IMR-90 (cell line): Measurements from ENCODE around the gene GNG8. TPM values are rescaled to one million over a fixed set of nuclear protein-coding genes. Genes with fewer than 3 reads are reported as not detected.

Source experiments
- ATAC-seq: fragments of 200-7000 bp; cut with Tn5 transposase; 2 replicates; pipeline ENCODE4 v1.9.1; 2020; ENCODE audit warnings: low read depth, mild to moderate bottlenecking, moderate library complexity
- BruUV-seq: library from RNA; stranded (reverse); fragments of 400-500 nt; replicated peaks from 2 replicates; lab custom pipeline; 2021; lab: Mats Ljungman, UMichigan
- CTCF ChIA-PET: fragments of 300-600 bp; formaldehyde crosslinking; extraction: SDS; loops from one replicate; lab custom pipeline; 2021; ENCODE audit warnings: antibody characterized with exemption; lab: Yijun Ruan, JAX
- POLR2A ChIA-PET: fragments of 300-600 bp; sonication (Branson Sonifier 250); formaldehyde crosslinking; loops from one replicate; lab custom pipeline; 2022; ENCODE audit warnings: antibody characterized with exemption; ENCODE audit not compliant: unreplicated experiment; lab: Charles Lee
- DNase-seq: peaks from one replicate; pipeline ENCODE4 v3.0.0; 2013
- H2AFZ ChIP-seq: replicated peaks from 2 replicates; pipeline ENCODE3; 2013; ENCODE audit warnings: low read length, mild to moderate bottlenecking; ENCODE audit not compliant: poor library complexity
- H2AK5ac ChIP-seq: 2 replicates; pipeline ENCODE4 v1.6.1; 2013; ENCODE audit warnings: low read depth, low read length, inconsistent platforms
- H2AK9ac ChIP-seq: replicated peaks from 2 replicates; pipeline ENCODE3; 2013; ENCODE audit warnings: mild to moderate bottlenecking, low read depth, low read length, moderate library complexity; ENCODE audit not compliant: poor library complexity
- H2BK120ac ChIP-seq: 2 replicates; pipeline ENCODE4 v1.6.1; 2013; ENCODE audit warnings: low read depth, low read length, inconsistent platforms
- H2BK15ac ChIP-seq: 3 replicates; pipeline ENCODE4 v1.6.1; 2013; ENCODE audit warnings: low read depth, low read length, inconsistent platforms
- H2BK20ac ChIP-seq: 2 replicates; pipeline ENCODE4 v1.6.1; 2013; ENCODE audit warnings: low read depth, mild to moderate bottlenecking, inconsistent platforms, low read length, moderate library complexity
- H2BK5ac ChIP-seq: 2 replicates; pipeline ENCODE4 v1.6.1; 2013; ENCODE audit warnings: mild to moderate bottlenecking, low read depth, low read length, inconsistent platforms; ENCODE audit not compliant: poor library complexity, severe bottlenecking
- H3K14ac ChIP-seq: replicated peaks from 2 replicates; pipeline ENCODE4 v1.6.1; 2013; ENCODE audit warnings: low read depth, low read length, inconsistent platforms
- H3K18ac ChIP-seq: 2 replicates; pipeline ENCODE4 v1.6.1; 2013; ENCODE audit warnings: low read depth, low read length, control low read depth
- H3K23ac ChIP-seq: 2 replicates; pipeline ENCODE4 v1.6.1; 2013; ENCODE audit warnings: low read depth, low read length, inconsistent platforms
- H3K27ac ChIP-seq: 2 replicates; pipeline ENCODE4 v1.5.1; 2013; ENCODE audit warnings: mild to moderate bottlenecking, control low read depth, low read length; ENCODE audit not compliant: insufficient read depth
- H3K27me3 ChIP-seq: 2 replicates; pipeline ENCODE4 v1.6.1; 2013; ENCODE audit warnings: low read length; ENCODE audit not compliant: control insufficient read depth, insufficient read depth
- H3K36me3 ChIP-seq: 2 replicates; pipeline ENCODE4 v1.6.1; 2013; ENCODE audit warnings: low read length, mixed read lengths; ENCODE audit not compliant: control insufficient read depth, insufficient read depth
- H3K4ac ChIP-seq: 2 replicates; pipeline ENCODE4 v1.6.1; 2013; ENCODE audit warnings: low read depth, low read length, inconsistent platforms
- H3K4me1 ChIP-seq: 2 replicates; pipeline ENCODE4 v1.6.1; 2013; ENCODE audit warnings: low read length, mixed read lengths; ENCODE audit not compliant: control insufficient read depth, insufficient read depth
- H3K4me2 ChIP-seq: 2 replicates; pipeline ENCODE4 v1.6.1; 2013; ENCODE audit warnings: low read depth, mild to moderate bottlenecking, control low read depth, low read length, moderate library complexity
- H3K4me3 ChIP-seq: 2 replicates; pipeline ENCODE4 v1.5.1; 2013; ENCODE audit warnings: low read depth, mild to moderate bottlenecking, control low read depth, low read length, moderate library complexity; ENCODE audit not compliant: insufficient read depth
- H3K56ac ChIP-seq: 2 replicates; pipeline ENCODE4 v1.6.1; 2013; ENCODE audit warnings: low read length, inconsistent platforms; ENCODE audit not compliant: insufficient read depth; ENCODE audit errors: extremely low read depth
- H3K79me1 ChIP-seq, 2 experiments: 2 replicates each; pipeline ENCODE4 v1.6.1; 2013; ENCODE audit warnings: low read length in 2 of 2, inconsistent platforms in 1 of 2, low read depth in 1 of 2
- H3K9ac ChIP-seq: 2 replicates; pipeline ENCODE4 v1.6.1; 2013; ENCODE audit warnings: low read depth, low read length, control low read depth
- H3K9me1 ChIP-seq: 2 replicates; pipeline ENCODE4 v1.6.1; 2013; ENCODE audit warnings: low read length, inconsistent platforms; ENCODE audit not compliant: insufficient read depth
- H3K9me3 ChIP-seq: 2 replicates; pipeline ENCODE4 v1.6.1; 2013; ENCODE audit warnings: low read length; ENCODE audit not compliant: control insufficient read depth, insufficient read depth
- H4K20me1 ChIP-seq: 2 replicates; pipeline ENCODE4 v1.6.1; 2013; ENCODE audit warnings: low read length, inconsistent platforms; ENCODE audit not compliant: insufficient read depth
- H4K5ac ChIP-seq: 2 replicates; pipeline ENCODE4 v1.6.1; 2013; ENCODE audit warnings: mild to moderate bottlenecking, low read depth, low read length, control low read depth
- H4K8ac ChIP-seq, 2 experiments: 2 replicates each; pipeline ENCODE4 v1.6.1; 2013; ENCODE audit warnings: low read depth in 2 of 2, low read length in 2 of 2, control low read depth in 1 of 2, inconsistent platforms in 1 of 2
- H4K91ac ChIP-seq: 2 replicates; pipeline ENCODE4 v1.6.1; 2013; ENCODE audit warnings: low read depth, low read length, inconsistent platforms; ENCODE audit not compliant: insufficient read depth
- CEBPB ChIP-seq: IDR thresholded peaks from 2 replicates; pipeline ENCODE4 v1.6.1; 2012; ENCODE audit warnings: low read depth, low read length, improper control_type of control experiment
- CHD1 ChIP-seq: IDR thresholded peaks from 2 replicates; pipeline ENCODE4 v1.6.1; 2012; ENCODE audit warnings: low read depth, low read length, improper control_type of control experiment
- ELK1 ChIP-seq: fragments of 150-350 bp; IDR thresholded peaks from 2 replicates; pipeline ENCODE4 v1.6.1; 2016; ENCODE audit warnings: low read depth, mild to moderate bottlenecking, low read length, moderate library complexity, borderline replicate concordance
- FOS ChIP-seq: fragments of 150-350 bp; IDR thresholded peaks from 2 replicates; pipeline ENCODE4 v1.6.1; 2016; ENCODE audit warnings: low read depth, low read length
- MAFK ChIP-seq: IDR thresholded peaks from 2 replicates; pipeline ENCODE4 v1.6.1; 2012; ENCODE audit warnings: low read depth, low read length, improper control_type of control experiment
- MXI1 ChIP-seq: IDR thresholded peaks from 2 replicates; pipeline ENCODE4 v1.6.1; 2012; ENCODE audit warnings: low read depth, mild to moderate bottlenecking, low read length, moderate library complexity, borderline replicate concordance
- POLR2A ChIP-seq: IDR thresholded peaks from 2 replicates; pipeline ENCODE4 v1.6.1; 2012; ENCODE audit warnings: mild to moderate bottlenecking, low read depth, low read length
- RAD21 ChIP-seq: IDR thresholded peaks from 2 replicates; pipeline ENCODE4 v1.6.1; 2012; ENCODE audit warnings: low read length, improper control_type of control experiment
- RCOR1 ChIP-seq: IDR thresholded peaks from 2 replicates; pipeline ENCODE4 v1.6.1; 2012; ENCODE audit warnings: mild to moderate bottlenecking, low read length, improper control_type of control experiment; ENCODE audit not compliant: insufficient replicate concordance
- SMC3 ChIP-seq: fragments of 150-350 bp; IDR thresholded peaks from 2 replicates; pipeline ENCODE4 v1.6.1; 2016; ENCODE audit warnings: low read depth, mild to moderate bottlenecking, antibody characterized with exemption, low read length, moderate library complexity
- USF2 ChIP-seq: fragments of 150-350 bp; IDR thresholded peaks from 2 replicates; pipeline ENCODE4 v1.6.1; 2017; ENCODE audit warnings: mild to moderate bottlenecking, antibody characterized with exemption, low read length, low read depth
- WGBS, 2 experiments: methylation state at CpG; one replicate each; pipeline versions ENCODE4 v1.1.5 to v1.1.7; 2013; ENCODE audit warnings: missing lambda C conversion rate in 2 of 2; ENCODE audit not compliant: insufficient read length in 1 of 2; ENCODE audit errors: extremely low coverage in 2 of 2; 5-methylcytosine and 5-hydroxymethylcytosine counted together
- dilution Hi-C: fragments of 300-500 bp; cut with HindIII; formaldehyde crosslinking; loops from one replicate; pipeline ENCODE4 v1.14.3; 2018; ENCODE audit warnings: low sequenced_read_pairs; ENCODE audit not compliant: unreplicated experiment
- in situ Hi-C: fragments of 300-500 bp; cut with MboI; formaldehyde crosslinking; loops from 3 replicates; pipeline ENCODE4 v1.14.3; 2019; ENCODE audit warnings: low sequenced_read_pairs, inconsistent platforms, mixed read lengths
- intact Hi-C: fragments of 100-400 bp; cut with micrococcal nuclease; formaldehyde crosslinking; loops from 2 replicates; pipeline ENCODE4 v1.10.0; 2022
- polyA plus RNA-seq, 3 experiments: library from polyadenylated mRNA; depleted of rRNA; stranded (reverse); fragments of >200 nt; gene quantifications; 2 replicates each; pipeline ENCODE4 v1.2.3, GENCODE V29; 2012; ENCODE audit warnings: low replicate concordance in 1 of 3
- total RNA-seq: library from RNA; depleted of rRNA; stranded (reverse); fragments of >200 nt; gene quantifications from 2 replicates; pipeline ENCODE4 v1.2.3, GENCODE V29; 2012

GNG8 gene
- total and polyA plus RNA-seq, 2 of the 4 experiments (the other 2 are of a cell fraction) = not detected

GRCh38 chr19:46620267-46620666 is 15.7 kb downstream of the GNG8 start:
- in situ Hi-C loops = no loop called here
- POLR2A ChIA-PET = no interaction called here
- Histone ChIP-seq H3K79me1 (peaks cover 0 to 23% of the 10 kb centered on the region in 2 experiments; a peak in 1 of 4 replicates), H2BK15ac (peak overlapping the region; percentile 8; the same call in 1 of the 3 replicates), H3K9ac (no peak overlapping the region), H2AFZ (peak overlapping the region; percentile 46), H3K4me1 (peaks cover 39% of the 10 kb centered on the region), H3K4me2 (peak overlapping the region; percentile 16; the same call in 1 of the 2 replicates), H3K56ac (no peak overlapping the region), H3K18ac (no peak overlapping the region), H2AK5ac (peak overlapping the region; percentile 81), H2AK9ac (no peak overlapping the region), H4K91ac (no peak overlapping the region), H3K4ac (peak overlapping the region; percentile 62), H3K9me1 (peaks cover 22% of the 10 kb centered on the region), H3K36me3 (no peaks in the 10 kb centered on the region), H3K4me3 (no peak overlapping the region), H3K14ac (no peak overlapping the region; the same call in 1 of the 2 replicates), H2BK5ac (peak overlapping the region; percentile 11), H3K27ac (peak overlapping the region; percentile 28; the same call in 1 of the 2 replicates), H4K5ac (no peak overlapping the region), H3K27me3 (no peaks in the 10 kb centered on the region), H3K23ac (no peak overlapping the region), H2BK20ac (no peak overlapping the region), H4K20me1 (peaks cover 14% of the 10 kb centered on the region), H3K9me3 (no peaks in the 10 kb centered on the region), H4K8ac (peak overlapping the region in 1 of 2 experiments; percentile 50; a peak in 2 of 4 replicates), H2BK120ac (peak overlapping the region; percentile 29; the same call in 1 of the 2 replicates)
- dilution Hi-C loops = no loop called here
- WGBS, 2 experiments = no CpG with 5 or more reads among the region's 3 CpGs
- CTCF ChIA-PET = interaction anchor here (1.0 kb wide), 1 partner anchor 42 kb away, joined by 3 read pairs; no protein-coding TSS in a partner anchor
- TF ChIP-seq MAFK = no peak
- TF ChIP-seq USF2 = no peak
- TF ChIP-seq SMC3 = no peak
- TF ChIP-seq RAD21 = no peak
- no peak for TF ChIP-seq CHD1
- TF ChIP-seq RCOR1 = no peak
- TF ChIP-seq CEBPB = no peak
- TF ChIP-seq ELK1 = no peak
- no peak for TF ChIP-seq FOS
- TF ChIP-seq MXI1 = no peak
- TF ChIP-seq POLR2A = no peak
- DNase-seq (no peak), ATAC-seq (no peak)
- BruUV-seq = no TSS peak
- intact Hi-C loops = no loop called here
